Cerebellar nuclear complex (tissue), 1 donor: Measurements from ENCODE around the gene SLC16A2.

Experiments
- DNase-seq, 2 experiments: peaks; one replicate each; lab custom pipeline; 2025; lab: John Stamatoyannopoulos, UW

SLC16A2 gene

DNA sequence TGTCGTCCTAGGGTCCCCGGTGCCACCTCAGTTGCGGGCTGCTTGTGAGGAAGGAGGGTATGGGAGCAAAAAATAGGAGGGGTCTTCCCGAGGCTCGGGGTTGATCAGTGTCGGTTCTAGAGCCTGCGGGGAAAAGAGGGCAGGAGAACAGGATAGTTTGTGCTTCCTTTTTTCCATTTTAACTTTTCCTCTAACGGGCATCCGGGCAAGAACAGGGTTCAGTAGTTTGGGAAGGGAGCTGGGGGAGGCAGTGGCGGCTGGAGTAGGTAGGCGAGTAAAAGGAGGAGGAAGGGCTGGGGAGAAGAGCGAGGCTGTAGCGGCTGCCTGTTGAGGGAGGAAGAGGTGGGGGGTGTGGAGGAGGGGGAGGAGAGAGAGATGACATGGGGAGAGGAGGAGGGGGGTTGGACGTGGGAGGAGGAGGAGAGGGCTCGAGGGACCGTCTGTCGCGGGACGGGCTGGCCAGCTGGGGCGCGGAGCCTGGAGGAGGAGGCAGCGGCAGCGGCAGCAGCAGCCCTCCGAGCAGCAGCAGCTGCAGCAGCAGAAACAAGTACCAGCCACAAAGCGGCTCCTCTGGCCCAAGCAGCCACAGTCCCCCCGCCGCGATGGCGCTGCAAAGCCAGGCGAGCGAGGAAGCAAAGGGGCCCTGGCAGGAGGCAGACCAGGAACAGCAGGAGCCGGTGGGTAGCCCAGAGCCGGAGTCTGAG lies at the start of gene SLC16A2:
TSS of gene SLC16A2 (plus strand) at position 458 of the 704 bp plus-strand sequence. CDS start at position 603, 145 bp downstream.
- no peak for DNase-seq

DNA sequence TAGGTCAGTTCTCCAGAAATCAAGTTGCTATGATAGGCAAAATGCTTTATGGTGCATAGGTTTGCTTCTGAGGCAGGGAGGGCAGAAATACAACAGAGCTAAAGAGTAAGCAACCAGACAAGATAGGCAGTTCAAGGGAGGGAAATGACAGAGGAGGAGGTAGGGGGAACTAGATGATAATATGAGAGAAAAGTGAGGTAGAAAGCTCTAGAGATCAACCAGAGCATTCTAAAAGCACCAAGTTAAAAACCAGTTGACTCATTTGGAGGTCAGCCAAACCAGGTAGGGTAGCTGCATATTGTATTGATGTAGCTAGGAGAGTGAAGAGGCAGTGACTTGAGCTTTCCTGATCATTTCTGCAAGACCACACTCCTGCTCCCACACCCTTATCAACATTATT lies 49.0 kb upstream of the SLC16A2 start:
- DNase-seq = no peak

DNA sequence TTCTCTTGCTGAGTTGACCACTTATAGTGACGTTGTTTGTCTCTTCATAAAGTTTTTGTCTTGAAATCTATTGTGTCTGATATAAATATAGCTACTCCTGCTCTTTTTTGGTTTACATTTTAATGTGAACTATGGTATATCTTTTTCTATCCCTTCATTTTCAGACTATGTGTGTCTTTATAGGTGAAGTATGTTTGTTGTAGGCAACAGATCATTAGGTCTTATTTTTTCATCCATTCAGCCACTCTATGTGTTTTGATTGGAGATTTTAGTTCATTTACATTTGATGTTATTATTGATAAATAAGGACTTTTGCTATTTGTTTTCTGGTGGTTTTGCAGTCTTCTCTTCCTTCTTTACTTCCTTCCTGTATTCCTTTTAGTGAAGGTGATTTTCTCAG lies 44.0 kb upstream of the SLC16A2 start:
- no peak for DNase-seq

DNA sequence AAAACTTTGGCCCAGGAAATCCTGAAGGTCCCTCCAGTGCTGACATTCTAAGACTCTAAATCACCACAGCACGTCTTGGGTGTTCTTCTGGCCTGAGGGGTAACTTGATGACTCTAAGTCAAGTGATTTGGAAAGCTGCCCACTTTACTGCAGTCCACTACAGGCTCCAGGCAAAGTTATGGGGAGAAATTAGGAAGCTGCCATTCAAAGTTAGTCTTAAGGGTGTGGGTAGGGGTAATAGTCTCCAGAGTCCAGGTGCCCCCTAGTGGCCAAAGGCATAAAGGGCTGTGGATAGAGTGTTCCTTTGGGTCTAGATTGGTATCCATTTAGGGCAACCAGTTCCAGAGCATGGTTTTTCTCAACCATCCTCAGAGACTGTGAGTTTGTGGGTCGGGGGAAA lies 38.7 kb upstream of the SLC16A2 start:
- no peak for DNase-seq

DNA sequence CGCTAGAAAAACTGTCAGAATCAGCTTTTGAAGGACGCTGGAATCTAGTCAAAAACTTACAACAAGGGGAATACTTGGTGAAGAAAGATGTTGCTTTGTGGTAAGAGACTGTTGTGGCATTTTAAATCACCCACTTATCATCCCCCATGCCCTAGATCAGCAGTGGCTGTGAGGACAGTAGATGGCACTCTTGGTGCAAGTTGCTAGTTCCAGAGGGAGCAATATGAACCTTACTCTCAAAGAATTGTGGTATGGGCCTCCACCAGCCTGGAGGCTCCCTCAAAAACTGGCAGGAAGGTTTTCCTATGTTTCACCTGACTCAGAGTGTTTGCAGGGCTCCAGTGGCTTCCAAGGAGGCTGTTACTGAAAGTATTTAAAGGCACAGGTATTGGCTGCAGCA lies 37.7 kb upstream of the SLC16A2 start:
- DNase-seq = no peak

DNA sequence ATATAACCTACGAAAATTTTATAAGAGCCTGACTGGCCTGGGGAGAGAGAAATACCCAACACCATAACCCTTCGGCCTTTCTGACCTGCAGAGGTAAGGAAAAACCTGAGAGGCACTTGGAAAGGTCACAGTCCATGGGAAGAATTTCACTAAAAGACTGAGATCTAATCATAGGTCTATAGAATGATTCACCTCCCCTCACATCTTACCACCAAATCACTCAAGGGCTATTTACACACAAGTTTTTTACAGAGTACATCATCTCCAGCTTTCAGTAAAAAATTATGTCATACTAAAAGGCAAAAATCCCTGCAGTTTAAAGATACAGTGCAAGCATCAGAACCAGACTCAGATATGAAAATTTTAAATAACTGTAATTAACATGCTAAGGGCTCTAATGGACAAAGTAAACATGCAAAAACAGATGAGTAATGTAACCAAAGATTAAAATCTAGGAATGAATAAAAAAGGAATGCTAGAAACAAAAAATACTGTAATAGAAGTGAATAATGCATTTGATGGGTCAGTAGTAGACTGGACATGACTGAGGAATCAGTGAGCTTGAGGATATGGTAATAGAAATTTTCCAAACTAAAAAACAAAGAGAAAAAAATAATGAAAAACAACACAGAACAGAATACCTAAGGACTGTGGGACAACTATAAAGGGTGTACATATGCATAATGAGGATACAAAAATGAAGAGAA lies 32.1 kb upstream of the SLC16A2 start:
- no peak for DNase-seq

DNA sequence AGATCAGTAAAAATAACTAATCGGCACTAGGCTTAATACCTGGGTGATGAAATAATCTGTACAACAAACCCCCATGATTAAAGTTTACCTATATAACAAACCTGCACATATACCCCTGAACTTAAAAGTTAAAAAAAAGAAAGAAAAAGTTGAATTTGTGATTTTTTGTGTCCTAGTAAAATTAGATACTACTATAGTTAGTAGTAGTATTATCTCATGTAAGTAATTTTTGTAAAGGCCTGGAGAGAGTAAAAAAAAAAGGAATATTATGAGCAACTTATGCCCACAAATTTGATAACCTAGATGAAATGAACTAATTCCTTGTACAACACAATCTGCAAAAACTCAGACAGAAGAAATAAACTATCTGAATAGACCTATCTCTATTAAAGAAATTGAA lies 25.7 kb upstream of the SLC16A2 start:
- DNase-seq = no peak

DNA sequence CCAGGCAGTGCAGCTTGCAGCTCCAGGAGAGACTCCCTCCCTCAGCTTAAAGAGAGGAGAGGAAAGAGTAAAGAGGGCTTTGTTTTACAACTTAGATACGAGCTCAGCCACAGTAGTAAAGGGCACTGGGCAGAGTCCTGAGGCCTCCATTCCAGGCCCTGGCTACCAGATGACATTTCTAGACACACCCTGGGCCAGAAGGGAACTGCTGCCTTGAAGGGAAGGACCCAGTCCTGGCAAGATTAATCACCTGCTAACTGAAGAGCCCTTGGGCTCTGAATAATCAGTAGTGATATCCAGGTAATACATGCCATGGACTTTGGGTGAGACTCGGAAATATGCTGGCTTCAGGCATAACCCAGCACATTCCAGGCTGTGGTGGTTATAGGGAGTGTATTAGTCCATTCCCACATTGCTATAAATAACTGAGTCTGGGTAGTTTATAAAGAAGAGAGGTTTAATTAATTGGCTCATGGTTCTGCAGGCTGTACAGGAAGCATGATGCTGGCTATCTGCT lies 15.3 kb upstream of the SLC16A2 start:
- no peak for DNase-seq

DNA sequence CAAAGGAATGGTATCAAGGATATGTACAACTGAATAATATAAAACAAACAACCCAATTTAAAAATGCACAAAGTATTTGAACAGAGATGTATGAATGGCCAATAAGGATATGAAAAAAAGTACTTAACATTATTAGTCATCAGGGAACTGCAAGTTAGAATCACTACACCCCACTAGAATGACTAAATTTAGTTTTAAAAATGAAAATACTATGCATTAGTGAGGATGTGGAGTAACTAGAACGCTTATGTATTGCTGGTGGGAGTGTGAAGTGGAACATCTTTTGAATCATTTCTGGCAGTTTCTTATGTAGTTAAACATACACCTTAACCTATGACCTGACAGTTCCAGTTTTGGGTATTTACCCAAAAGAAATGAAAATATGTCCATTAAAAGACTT lies 13.0 kb upstream of the SLC16A2 start:
- no peak for DNase-seq

DNA sequence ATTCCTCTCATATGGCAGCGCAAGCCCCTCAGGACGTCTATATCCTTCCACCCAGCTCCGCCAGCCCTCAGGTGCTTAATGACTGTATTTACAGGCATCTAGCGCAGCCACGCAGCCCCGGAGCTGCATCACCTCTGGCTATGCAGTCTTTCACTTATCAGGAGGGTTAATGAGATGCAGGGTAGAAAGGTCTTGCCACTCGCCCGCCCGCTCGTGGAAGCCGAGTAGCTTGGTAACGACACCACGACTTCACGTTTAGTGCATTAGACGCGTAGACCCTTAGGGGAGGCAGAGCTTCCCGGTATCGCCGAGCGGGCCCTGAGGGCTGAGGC lies 1.5 kb upstream of the SLC16A2 start:
- DNase-seq = no peak

DNA sequence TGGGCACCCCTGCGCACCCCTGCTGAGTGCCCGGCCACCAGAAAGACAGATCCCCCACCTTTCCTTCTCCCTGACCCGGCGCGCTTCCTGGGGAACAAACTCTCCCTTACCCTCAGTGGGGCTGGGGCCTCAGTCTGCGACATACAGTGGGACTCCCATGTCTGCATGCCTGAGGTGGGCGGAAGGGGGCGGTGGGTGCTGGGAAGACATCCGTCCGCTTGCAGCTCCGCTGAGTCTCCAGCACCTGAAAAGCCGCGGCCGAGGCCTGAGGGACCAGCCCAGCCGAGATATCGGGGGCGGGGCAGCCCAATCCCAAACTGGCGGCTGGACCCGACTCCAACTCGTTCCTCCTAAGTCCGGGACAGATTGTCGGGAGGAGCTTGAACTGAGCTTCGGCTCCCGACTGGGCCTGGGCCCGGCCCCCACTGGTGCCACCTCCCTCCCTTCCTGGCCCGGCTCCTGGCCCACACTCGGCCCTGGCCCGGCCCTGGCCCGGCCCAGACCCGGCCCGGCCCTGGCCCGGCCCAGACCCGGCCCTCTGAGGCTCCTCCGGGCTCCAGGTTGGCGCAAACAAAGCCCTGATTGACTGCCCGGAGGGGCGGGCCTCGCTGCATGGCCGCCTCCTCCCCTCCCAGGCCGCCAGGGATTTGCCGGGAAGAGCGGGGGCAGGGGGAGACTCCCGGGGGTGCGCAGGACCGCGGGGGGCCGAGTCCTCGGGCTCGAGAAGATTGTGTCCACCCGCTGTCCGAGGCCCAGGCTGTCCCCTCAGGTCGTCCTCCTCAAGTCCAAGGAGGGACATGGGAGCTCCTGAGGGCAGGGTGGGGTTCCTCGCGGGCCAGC lies 877 bp upstream of the SLC16A2 start:
- no peak for DNase-seq

DNA sequence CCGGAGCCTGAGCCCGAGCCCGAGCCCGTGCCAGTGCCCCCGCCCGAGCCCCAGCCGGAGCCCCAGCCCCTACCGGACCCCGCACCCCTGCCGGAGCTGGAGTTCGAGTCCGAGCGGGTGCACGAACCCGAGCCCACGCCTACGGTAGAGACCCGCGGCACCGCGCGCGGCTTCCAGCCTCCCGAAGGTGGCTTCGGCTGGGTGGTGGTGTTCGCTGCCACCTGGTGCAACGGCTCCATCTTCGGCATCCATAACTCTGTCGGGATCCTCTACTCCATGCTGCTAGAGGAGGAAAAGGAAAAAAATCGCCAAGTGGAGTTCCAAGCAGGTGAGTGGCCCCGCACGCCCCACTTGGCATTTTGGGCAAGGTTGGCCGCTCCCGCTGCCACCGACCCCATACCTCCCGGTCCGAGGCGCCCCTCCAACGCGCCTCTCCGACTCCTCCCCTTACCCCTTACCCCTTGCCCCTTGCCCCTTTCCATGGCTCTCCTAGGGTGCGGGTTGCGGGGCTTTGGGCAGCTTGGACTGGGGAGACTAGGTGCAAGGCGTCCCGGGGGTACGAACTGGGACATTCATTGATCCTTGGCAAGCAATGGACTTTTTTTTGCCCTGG lies 553 bp downstream of the SLC16A2 start:
- DNase-seq = no peak

DNA sequence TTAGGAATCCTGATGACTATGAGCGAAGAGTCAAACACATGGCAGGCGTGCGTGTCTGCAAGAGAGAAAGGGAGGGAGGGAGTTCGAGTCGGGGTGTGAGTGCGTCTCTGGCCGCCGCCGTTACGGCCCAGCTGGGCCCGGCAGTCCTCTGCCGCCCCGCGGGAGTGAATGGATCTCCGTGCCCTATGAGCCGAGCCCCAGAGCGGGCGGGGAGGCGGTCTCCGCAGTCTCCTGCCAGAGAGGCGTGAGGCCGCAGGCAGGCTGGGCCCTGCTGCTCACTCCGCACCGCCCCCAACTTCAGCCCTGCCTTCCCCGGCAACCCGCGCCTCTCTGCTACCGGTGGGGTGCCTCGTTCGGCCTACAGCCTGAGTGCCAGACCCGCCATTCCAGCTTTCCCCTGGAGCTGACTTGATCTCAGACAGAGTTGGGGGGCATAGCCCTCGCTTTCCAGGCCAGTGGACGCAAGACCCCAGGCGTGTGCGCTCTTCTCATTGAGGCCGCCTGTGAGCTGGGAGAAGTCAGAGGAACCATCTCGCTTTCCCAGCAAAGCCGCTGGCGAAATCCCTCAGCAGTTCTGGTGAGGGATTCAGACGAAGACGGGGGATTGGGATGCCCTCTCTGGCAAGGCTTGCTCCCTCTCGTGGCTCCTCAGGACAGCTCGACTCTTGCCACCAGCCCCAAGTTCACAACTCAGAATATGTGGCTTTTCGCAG lies 1.4 kb downstream of the SLC16A2 start:
- DNase-seq = no peak

DNA sequence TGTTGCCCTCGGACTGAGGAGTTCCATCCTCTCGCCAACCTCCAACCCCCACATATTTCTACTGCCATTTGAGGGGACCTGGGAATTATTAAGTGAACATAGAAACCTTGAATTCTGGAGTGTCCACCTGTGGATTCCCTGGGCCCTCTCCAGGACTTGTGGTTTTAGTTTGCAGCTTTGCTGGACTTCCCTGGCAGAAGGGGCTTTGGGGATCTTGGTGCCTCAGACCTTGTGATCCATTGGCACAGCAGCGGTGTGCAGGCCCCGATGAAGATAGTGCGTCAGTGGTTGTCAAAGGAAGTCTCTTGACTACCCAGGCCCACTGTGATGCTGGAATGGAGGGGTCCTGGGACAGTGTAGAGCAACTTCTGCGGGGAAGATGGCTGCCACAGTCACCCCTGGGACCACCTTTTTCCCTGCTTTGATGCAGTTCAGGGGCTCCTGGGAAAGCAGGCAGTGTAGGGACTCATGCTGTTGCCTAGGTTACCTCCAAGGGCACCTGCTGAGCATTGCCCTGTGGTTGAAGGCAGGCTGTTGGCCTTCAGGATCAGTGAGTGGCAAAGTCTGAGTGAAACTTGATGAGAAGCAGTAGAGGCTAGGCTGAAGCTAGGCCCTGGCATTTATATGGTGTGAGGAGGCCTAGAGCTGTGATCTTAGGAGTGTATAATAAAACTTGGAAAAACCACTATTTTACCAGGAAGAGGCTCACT lies 2.2 kb downstream of the SLC16A2 start:
- DNase-seq = no peak

DNA sequence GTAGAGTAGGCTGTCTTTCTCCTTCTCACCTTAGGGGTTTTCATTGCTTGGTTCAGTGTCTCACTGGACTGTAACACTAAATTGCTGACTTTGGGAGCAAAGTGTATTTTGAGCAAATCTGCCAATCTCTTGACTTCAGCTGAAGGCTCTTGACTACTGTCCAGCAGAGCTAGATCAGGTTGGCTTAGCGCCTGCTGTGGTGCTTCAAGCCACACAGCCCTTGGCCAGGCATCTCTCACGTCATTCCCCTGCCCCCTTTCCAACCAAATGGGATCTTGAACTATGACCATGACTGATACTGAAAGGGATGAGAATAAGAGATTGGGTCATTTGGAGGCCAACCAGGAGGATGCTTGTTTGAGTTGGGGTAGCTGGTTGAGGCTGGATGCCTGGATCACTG lies 4.8 kb downstream of the SLC16A2 start:
- DNase-seq = no peak

DNA sequence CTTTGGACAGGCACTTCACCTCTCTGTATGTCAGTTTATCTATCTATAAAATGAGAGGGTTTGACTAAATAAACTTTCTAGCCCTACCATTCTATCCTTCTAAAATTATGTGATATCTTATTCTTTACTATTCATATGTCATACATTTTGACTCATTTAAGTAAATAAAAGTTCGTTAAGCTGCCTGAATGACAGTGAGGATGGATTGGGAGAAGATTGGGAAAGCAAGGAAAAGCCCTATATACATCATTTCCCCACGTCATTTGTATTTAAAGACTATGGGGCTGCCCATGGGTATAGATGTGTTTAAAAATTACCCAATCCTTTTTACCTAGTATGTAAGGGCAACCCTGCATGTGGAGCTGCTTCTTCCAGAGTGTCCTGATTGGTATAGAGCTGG lies 5.3 kb downstream of the SLC16A2 start:
- no peak for DNase-seq

DNA sequence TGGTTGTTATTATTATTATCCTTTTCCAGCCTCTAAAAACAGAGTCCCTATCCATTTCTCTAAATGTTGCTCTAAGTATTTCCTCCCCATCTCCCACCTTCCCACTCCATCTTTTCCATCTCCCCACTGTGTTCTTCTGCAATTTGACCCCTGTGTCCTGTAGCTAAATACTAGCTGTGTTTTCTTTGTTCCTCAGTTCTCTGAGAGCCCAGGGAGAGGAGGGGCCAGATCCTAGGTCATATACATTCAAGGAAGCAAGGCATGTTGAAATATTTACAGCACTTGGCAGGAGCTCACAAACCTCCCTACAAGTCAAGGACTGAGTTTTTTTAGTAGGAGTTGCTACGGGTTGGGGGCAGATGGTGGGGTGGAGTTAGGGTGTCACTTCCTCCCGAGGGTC lies 10.5 kb downstream of the SLC16A2 start:
- DNase-seq = no peak

DNA sequence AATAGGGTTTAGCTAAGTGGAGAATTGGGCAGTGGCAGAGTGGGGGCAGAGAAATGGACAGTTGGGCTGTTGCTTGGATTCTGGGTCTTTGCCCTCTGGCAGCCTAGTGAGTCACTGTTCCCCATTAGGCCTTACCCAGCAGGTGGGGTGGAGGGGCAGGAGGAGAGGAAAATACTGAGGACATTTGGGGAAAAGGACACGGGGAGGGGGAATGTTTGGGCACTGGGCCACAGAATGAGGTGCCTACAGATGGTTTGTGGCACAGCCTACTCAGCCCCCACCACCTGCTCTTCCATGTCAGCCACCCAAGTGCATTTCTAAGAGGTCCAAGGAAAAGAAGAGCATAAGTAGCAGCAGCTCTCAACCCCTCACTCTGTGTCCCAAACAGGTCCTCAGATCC lies 13.0 kb downstream of the SLC16A2 start:
- peak in 1 of 2 experiments; percentile 1 for DNase-seq

DNA sequence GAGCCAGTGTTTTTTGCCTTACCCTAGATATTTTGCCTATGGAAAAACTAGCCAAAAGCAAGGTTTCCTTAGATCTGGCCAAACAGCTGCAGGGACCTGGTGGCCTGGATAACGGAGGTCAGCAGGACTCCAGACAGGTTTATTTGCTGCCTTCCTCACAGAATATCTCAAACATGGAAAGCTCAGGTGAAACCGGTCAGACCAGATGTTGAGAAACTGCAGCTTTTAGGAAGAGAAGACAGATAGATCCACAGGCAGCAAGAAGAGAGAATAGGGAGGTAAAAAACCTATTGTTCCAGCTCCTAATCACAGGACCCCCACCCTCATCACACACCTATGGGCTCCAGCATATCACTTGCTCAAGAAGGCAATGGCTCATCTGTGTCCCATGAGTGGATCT lies 16.2 kb downstream of the SLC16A2 start:
- no peak for DNase-seq

DNA sequence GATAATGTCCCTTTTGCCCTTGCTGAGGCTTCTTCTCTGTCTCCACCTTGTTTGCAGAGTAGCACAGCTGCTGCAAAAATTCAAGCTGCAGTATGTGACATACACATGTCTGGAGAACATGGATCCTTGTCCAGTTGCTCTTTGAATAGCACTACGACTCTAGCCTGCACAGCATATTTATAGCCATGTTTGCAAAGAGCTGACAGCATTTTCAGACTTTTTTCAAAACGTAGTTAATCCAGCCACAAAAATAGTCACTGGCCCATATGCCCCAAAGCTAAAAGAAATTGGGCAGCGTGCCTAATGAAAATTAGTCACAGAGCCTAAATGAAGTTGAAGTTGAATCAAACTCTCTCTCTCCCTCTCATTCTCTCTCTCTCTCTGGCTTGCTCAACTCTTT lies 17.5 kb downstream of the SLC16A2 start:
- no peak for DNase-seq

DNA sequence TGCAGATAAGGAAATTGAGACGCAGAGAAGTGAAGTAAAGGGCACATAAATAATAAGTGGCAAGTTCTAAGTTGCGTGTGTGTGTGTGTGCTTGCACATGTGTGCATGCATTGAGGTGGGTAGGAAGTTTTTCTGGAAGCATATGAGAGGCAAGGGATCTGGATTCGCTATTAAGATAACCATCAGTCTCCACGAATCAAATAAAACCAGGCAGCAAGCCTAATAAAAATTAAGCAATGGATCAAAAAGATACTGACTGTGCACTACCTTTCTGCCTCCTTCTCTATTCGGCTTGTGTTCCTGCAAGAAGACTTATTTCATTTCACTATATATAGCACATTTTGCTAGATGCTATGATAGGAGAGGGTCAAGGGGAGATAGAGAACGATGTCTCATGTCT lies 23.8 kb downstream of the SLC16A2 start:
- no peak for DNase-seq
